Lower leg skin (tissue), 4 donors: ENCODE measurements around the gene SCP2. TPM values are rescaled to one million over a fixed set of nuclear protein-coding genes. Genes with fewer than 3 reads are reported as not detected.

Source experiments
- DNase-seq, 2 donors: peaks; one replicate each; pipeline ENCODE4 v3.0.0-alpha.2; 2019; ENCODE audit warnings: low spot score in 2 of 2
- H3K4me3 ChIP-seq: fragments of 200-600 bp; sonication (generic); 2 replicates; pipeline ENCODE4 v1.5.1; 2017; ENCODE audit warnings: mild to moderate bottlenecking, low read depth; ENCODE audit not compliant: poor library complexity, severe bottlenecking
- POLR2A ChIP-seq, 2 donors: fragments of 450-650 bp; IDR thresholded peaks; one replicate each; pipeline ENCODE4 v1.6.1; 2016 to 2017; ENCODE audit warnings: antibody characterized with exemption in 2 of 2, mild to moderate bottlenecking in 1 of 2, moderate library complexity in 1 of 2
- WGBS, 2 donors: methylation state at CpG; one replicate each; pipeline ENCODE4 v1.1.5; 2018; 5-methylcytosine and 5-hydroxymethylcytosine counted together
- intact Hi-C: fragments of 100-400 bp; cut with DNase I; formaldehyde crosslinking; loops from one replicate; pipeline ENCODE4 v1.15.0; 2023; ENCODE audit warnings: low total_unique reads
- total RNA-seq, 4 donors: library from RNA; depleted of rRNA; stranded (reverse); fragments of >200 nt; gene quantifications; one replicate each; pipeline ENCODE4 v1.1.0, GENCODE V29; 2016
- TF ChIP-seq, protein P1 (sequence below), 3 donors: fragments of 450-650 bp; IDR thresholded peaks; one replicate each; pipeline ENCODE4 v1.5.1; 2016; ENCODE audit warnings: antibody characterized with exemption in 3 of 3, mild to moderate bottlenecking in 3 of 3, moderate library complexity in 2 of 3

SCP2 gene
- total RNA-seq, 4 donors from 2014 or later, result 79.4 to 124 (median 106) TPM

DNA sequence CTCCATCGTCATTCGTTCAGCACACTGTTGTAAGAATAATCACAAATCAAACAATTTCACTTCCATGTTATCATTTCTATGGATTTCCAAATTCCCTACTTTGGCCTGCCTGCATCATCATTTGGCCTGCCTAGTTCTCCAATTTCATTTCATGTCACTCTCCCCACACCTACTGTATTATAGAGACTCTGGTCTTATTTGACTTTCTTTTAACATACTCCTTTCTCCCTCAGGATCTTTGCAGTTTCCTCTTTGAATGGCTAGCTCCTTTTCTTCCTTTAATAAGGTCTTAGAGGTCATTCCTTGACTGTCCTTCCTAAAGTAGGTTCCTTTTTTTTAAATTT lies 98.7 kb downstream of the SCP2 start:
- whole genome bisulfite sequencing, 2 donors, result 74 to 95% methylated on average over 2 of the region's 2 CpGs
- no peak for DNase-seq
- no peak overlapping the region for H3K4me3 ChIP-seq
- intact Hi-C loops, result no loop called here
- TF ChIP-seq POLR2A (IDR thresholded peaks at IDR 0.05), result no peak
- TF ChIP-seq, protein P1, sequence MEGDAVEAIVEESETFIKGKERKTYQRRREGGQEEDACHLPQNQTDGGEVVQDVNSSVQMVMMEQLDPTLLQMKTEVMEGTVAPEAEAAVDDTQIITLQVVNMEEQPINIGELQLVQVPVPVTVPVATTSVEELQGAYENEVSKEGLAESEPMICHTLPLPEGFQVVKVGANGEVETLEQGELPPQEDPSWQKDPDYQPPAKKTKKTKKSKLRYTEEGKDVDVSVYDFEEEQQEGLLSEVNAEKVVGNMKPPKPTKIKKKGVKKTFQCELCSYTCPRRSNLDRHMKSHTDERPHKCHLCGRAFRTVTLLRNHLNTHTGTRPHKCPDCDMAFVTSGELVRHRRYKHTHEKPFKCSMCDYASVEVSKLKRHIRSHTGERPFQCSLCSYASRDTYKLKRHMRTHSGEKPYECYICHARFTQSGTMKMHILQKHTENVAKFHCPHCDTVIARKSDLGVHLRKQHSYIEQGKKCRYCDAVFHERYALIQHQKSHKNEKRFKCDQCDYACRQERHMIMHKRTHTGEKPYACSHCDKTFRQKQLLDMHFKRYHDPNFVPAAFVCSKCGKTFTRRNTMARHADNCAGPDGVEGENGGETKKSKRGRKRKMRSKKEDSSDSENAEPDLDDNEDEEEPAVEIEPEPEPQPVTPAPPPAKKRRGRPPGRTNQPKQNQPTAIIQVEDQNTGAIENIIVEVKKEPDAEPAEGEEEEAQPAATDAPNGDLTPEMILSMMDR (IDR thresholded peaks at IDR 0.05), result no peak

DNA sequence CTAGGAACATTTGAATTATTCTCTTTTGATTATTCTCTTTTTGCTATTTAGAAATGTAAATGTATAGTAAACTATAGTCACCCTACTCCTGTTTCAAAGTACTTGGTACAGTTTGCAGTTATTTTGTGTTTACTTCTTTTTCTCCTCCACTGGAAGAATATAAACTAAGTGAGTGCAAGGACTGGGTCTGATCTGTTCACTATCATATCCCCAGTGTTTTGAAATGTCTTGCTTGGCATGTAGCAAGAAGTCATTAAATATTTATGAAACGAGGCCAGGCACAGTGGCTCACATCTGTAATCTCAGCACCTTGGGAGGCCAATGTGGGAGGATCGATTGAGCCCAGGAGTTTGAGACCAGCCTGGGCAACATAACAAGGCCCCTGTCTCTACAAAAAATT lies 99.2 kb downstream of the SCP2 start:
- DNase-seq, result no peak
- WGBS, 2 donors, result 60 to 64% methylated on average over 2 of the region's 2 CpGs
- intact Hi-C loops, result no loop called here
- no peak overlapping the region for H3K4me3 ChIP-seq
- TF ChIP-seq, protein P1 (IDR thresholded peaks at IDR 0.05), result no peak
- no peak for TF ChIP-seq POLR2A (IDR thresholded peaks at IDR 0.05)

DNA sequence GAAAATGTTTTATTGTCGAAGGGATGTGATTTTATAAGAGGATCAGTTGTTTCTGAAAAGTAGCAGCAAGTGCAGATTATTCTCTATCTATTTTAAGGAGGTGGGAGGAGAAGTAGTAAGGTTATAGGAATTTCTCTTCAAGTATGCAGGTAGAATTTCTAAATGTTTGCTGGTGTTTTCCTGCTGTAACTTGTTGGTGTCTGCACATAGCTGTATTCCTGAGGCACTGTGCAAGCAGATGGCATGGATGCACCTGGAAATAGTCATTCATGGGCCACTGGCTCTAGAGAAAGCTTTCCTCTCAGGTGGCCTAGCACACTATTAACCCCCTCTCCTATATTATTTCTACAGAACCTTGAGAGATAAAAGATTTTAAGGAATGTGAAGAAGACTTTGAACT lies 104.7 kb downstream of the SCP2 start:
- WGBS, 2 donors, result 52 to 65% methylated on average over 1 of the region's 1 CpG
- intact Hi-C loops, result no loop called here
- no peak overlapping the region for H3K4me3 ChIP-seq
- no peak for DNase-seq
- TF ChIP-seq POLR2A (IDR thresholded peaks at IDR 0.05), result no peak
- TF ChIP-seq, protein P1 (IDR thresholded peaks at IDR 0.05), result no peak

DNA sequence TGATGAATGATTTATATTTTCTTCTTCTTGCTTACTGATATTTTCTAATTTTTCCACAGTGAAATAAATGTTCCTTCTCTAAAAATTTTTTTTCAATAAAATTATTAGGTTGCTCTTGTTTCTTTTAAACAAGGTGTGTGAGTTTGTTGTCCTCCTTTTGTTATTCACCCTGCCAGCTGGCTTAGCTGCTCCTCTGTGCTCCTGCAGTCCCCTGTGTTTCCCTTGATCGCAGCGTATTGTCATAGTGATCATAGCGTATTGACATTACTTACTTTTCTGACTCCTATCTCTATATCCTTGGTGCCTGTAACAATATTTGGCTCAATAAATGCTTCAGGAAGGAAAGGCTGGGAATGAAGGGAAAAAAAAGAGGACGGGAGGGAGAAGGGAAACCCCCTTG lies 110.1 kb downstream of the SCP2 start:
- H3K4me3 ChIP-seq, result no peak overlapping the region
- no peak for DNase-seq
- no peak for TF ChIP-seq POLR2A (IDR thresholded peaks at IDR 0.05)
- TF ChIP-seq, protein P1 (IDR thresholded peaks at IDR 0.05), result no peak
- WGBS, 2 donors, result 84 to 89% methylated on average over 4 of the region's 4 CpGs
- intact Hi-C loops, result no loop called here

DNA sequence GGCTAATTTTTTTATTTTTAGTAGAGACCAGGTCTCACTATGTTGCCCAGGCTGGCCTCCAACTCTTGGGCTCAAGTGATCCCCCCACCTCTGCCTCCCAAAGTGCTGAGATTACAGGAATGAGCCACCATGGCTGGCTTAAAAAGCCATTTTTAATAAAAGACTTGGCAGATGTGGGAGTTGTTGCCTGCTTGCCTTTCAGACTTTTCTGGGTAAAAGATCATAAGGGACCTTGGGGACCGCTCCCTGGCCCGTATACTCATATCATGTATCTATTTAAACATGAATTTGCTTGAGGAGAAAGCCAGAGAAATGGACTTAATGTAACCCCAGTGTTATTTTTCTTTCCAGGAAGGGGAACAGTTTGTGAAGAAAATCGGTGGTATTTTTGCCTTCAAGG lies 111.5 kb downstream of the SCP2 start:
- no peak overlapping the region for H3K4me3 ChIP-seq
- WGBS, 2 donors, result 81% methylated on average over 3 of the region's 3 CpGs
- TF ChIP-seq, protein P1 (IDR thresholded peaks at IDR 0.05), result no peak
- no peak for TF ChIP-seq POLR2A (IDR thresholded peaks at IDR 0.05)
- intact Hi-C loops, result no loop called here
- DNase-seq, result no peak

DNA sequence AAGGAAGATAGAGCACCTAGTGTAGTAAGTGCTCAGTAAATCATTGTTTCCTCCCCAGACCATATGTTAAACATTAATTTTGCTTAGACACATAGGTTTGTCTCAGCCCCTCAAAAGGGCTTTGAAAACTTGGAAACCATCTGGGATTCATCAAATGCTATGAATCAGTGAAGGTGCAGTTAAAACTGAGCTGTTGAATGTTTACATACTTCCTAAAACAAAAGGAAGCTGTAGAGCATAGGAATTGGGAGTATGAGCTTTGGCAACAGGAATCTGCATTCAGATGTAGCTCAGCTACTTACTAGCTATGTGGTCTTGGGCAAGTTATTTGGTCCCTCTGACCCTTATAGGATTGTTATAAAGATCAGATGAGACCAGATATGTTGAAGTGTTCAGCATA lies 116.2 kb downstream of the SCP2 start:
- intact Hi-C loops, result no loop called here
- H3K4me3 ChIP-seq, result no peak overlapping the region
- DNase-seq, result no peak
- TF ChIP-seq POLR2A (IDR thresholded peaks at IDR 0.05), result no peak
- TF ChIP-seq, protein P1 (IDR thresholded peaks at IDR 0.05), result no peak
